HCT116 (cell line): ENCODE data around the gene CACNA1A. TPM values are rescaled to one million over a fixed set of nuclear protein-coding genes. Genes with fewer than 3 reads are reported as not detected.

Experiments used
- ATAC-seq: fragments of 200-7000 bp; cut with Tn5 transposase; 2 replicates; pipeline ENCODE4 v1.9.1; 2020; ENCODE audit warnings: mild to moderate bottlenecking, moderate library complexity
- BruUV-seq: library from RNA; stranded (reverse); fragments of 400-500 nt; replicated peaks from 2 replicates; lab custom pipeline; 2021; lab: Mats Ljungman, UMichigan
- CTCF ChIA-PET: fragments of 300-600 bp; sonication (Branson Sonifier 250); formaldehyde crosslinking; loops from one replicate; lab custom pipeline; 2021; ENCODE audit warnings: antibody characterized with exemption; lab: Charles Lee
- POLR2A ChIA-PET: fragments of 300-600, 350-600 bp; sonication (Branson Sonifier 250); formaldehyde crosslinking; loops from one replicate; lab custom pipeline; 2021; ENCODE audit warnings: antibody characterized with exemption; lab: Charles Lee
- RAD21 ChIA-PET, 2 experiments: fragments of 300-600 bp; sonication (Branson Sonifier 250); formaldehyde crosslinking; loops; one replicate each; lab custom pipeline; 2023; ENCODE audit warnings: low total read pairs in 2 of 2; ENCODE audit not compliant: uncharacterized antibody in 2 of 2, unreplicated experiment in 2 of 2, low non-redundant PET in 1 of 2; lab: Charles Lee
- DNase-seq: peaks from one replicate; pipeline ENCODE4 v3.0.0-alpha.2; 2010; ENCODE audit warnings: low read depth, low spot score
- H2AFZ ChIP-seq: fragments of 200-600 bp; shearing (Covaris generic), sonication (generic); 2 replicates; pipeline ENCODE4 v1.6.1; 2017; ENCODE audit warnings: low read depth, mixed run types, mixed read lengths, antibody characterized with exemption, low read length; ENCODE audit not compliant: poor library complexity, severe bottlenecking
- H3K27ac ChIP-seq: 2 replicates; pipeline ENCODE4 v1.5.1; 2012; ENCODE audit warnings: low read depth, low read length
- H3K27me3 ChIP-seq: fragments of 200-600 bp; sonication (generic); 2 replicates; pipeline ENCODE4 v1.6.1; 2016; ENCODE audit warnings: mixed run types, low read length, mixed read lengths; ENCODE audit not compliant: insufficient read depth
- H3K36me3 ChIP-seq, 2 experiments: fragments of 200-500 bp in 1 of 2; fragments of 200-600 bp in 1 of 2; sonication (Bioruptor generic) in 1 of 2; sonication (generic) in 1 of 2; 2 replicates each; pipeline versions ENCODE4 v1.5.1 to v1.6.1; 2014 to 2016; ENCODE audit warnings: low read length in 2 of 2, inconsistent platforms in 1 of 2, mixed read lengths in 1 of 2, mixed run types in 1 of 2; ENCODE audit not compliant: insufficient read depth in 2 of 2, control insufficient read depth in 1 of 2
- H3K4me1 ChIP-seq, 2 experiments: fragments of 200-600 bp in 1 of 2; sonication (generic) in 1 of 2; 2 replicates each; pipeline versions ENCODE4 v1.5.1 to v1.6.1; 2012 to 2017; ENCODE audit warnings: low read length in 2 of 2, inconsistent platforms in 1 of 2, mild to moderate bottlenecking in 1 of 2, mixed read lengths in 1 of 2, mixed run types in 1 of 2, moderate library complexity in 1 of 2; ENCODE audit not compliant: insufficient read depth in 2 of 2, control insufficient read depth in 1 of 2
- H3K4me2 ChIP-seq: fragments of 200-600 bp; sonication (generic); 2 replicates; pipeline ENCODE4 v1.6.1; 2017; ENCODE audit warnings: mixed run types, low read length, mixed read lengths
- H3K4me3 ChIP-seq, 2 experiments: fragments of 200-600 bp in 1 of 2; sonication (generic) in 1 of 2; replicated peaks in 1 of 2; 2 replicates each; pipeline ENCODE4 v1.5.1; 2011 to 2016; ENCODE audit warnings: low read length in 2 of 2, control low read depth in 1 of 2, low read depth in 1 of 2, mild to moderate bottlenecking in 1 of 2, mixed read lengths in 1 of 2, mixed run types in 1 of 2
- H3K79me2 ChIP-seq: fragments of 200-600 bp; sonication (generic); 2 replicates; pipeline ENCODE4 v1.6.1; 2017; ENCODE audit warnings: mild to moderate bottlenecking, mixed run types, low read length, moderate library complexity, mixed read lengths; ENCODE audit not compliant: insufficient read depth
- H3K9ac ChIP-seq: fragments of 200-600 bp; sonication (generic); 2 replicates; pipeline ENCODE4 v1.6.1; 2016; ENCODE audit warnings: low read length, mixed read lengths
- H3K9me2 ChIP-seq: fragments of 200-600 bp; sonication (generic), shearing (Covaris generic); 2 replicates; pipeline ENCODE4 v1.6.1; 2017; ENCODE audit warnings: mixed run types, mild to moderate bottlenecking, moderate library complexity; ENCODE audit not compliant: insufficient read depth
- H3K9me3 ChIP-seq, 2 experiments: fragments of 200-500 bp in 1 of 2; fragments of 200-600 bp in 1 of 2; sonication (Bioruptor generic) in 1 of 2; sonication (generic) in 1 of 2; 2 replicates each; pipeline ENCODE4 v1.6.1; 2014 to 2017; ENCODE audit warnings: low read length in 2 of 2, mixed read lengths in 2 of 2, inconsistent platforms in 1 of 2, low read depth in 1 of 2, mild to moderate bottlenecking in 1 of 2, mixed run types in 1 of 2, moderate library complexity in 1 of 2; ENCODE audit not compliant: control insufficient read depth in 1 of 2, insufficient read depth in 1 of 2
- H4K20me1 ChIP-seq: fragments of 200-600 bp; sonication (generic), shearing (Covaris generic); 2 replicates; pipeline ENCODE4 v1.6.1; 2017; ENCODE audit warnings: mixed run types, mild to moderate bottlenecking, moderate library complexity; ENCODE audit not compliant: insufficient read depth
- POLR2A ChIP-seq: IDR thresholded peaks from 2 replicates; pipeline ENCODE4 v1.7.0; 2011; ENCODE audit warnings: borderline replicate concordance; ENCODE audit not compliant: insufficient read depth, insufficient read length; ENCODE audit errors: extremely low read depth
- RAD21 ChIP-seq: IDR thresholded peaks from 2 replicates; pipeline ENCODE4 v1.6.1; 2012; ENCODE audit warnings: low read depth, mild to moderate bottlenecking
- TCF7L2 ChIP-seq: IDR thresholded peaks from 2 replicates; pipeline ENCODE4 v1.7.0; 2011; ENCODE audit warnings: borderline replicate concordance, inconsistent platforms; ENCODE audit not compliant: insufficient read depth, insufficient read length; ENCODE audit errors: extremely low read depth
- YY1 ChIP-seq: IDR thresholded peaks from 2 replicates; pipeline ENCODE4 v1.6.1; 2011; ENCODE audit warnings: low read length, low read depth, moderate library complexity, mild to moderate bottlenecking; ENCODE audit not compliant: insufficient replicate concordance; ENCODE audit errors: extremely low read depth
- intact Hi-C: fragments of 100-400 bp; cut with micrococcal nuclease; formaldehyde crosslinking; loops from 2 replicates; pipeline ENCODE4 v1.10.0; 2022
- total RNA-seq: library from RNA; stranded (reverse); gene quantifications from one replicate; pipeline ENCODE4 v1.2.1, GENCODE V29; 2021; ENCODE audit not compliant: unreplicated experiment
- TF ChIP-seq, protein P1 (sequence below), 3 experiments: fragments of 200-600 bp in 1 of 3; sonication (generic) in 1 of 3; IDR thresholded peaks in 2 of 3; conservative IDR thresholded peaks in 1 of 3; 2 replicates each; pipeline ENCODE4 v1.5.1; 2012 to 2017; ENCODE audit warnings: low read depth in 2 of 3, low read length in 2 of 3, antibody characterized with exemption in 1 of 3, borderline replicate concordance in 1 of 3, control low read depth in 1 of 3, mild to moderate bottlenecking in 1 of 3, mixed read lengths in 1 of 3, mixed run types in 1 of 3, moderate library complexity in 1 of 3; ENCODE audit not compliant: insufficient read depth in 1 of 3

The CACNA1A gene
- total RNA-seq, 1 experiment from 2014 or later: 7.5 TPM

DNA sequence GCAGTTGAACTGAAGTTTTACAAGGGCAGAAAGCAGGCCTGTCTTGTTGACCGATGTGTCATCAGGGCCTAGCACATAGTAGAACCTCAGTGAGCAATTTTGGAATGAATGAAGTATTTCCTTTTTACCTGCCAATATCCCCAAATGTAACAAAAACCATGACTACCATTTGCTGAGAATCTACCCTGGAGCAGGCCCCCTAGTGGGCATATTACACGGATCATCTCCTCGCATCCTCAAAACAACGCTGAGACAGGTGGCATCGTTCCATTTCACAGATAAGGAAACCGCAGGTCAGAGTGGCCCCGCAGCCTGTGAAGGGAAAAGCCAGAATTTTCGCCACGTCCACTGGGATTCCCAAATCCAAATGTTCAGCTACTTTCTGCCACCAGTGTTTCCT, 77.9 kb downstream of the CACNA1A start:
- H3K27me3 ChIP-seq: no peaks in the 10 kb centered on the region
- peak; percentile 28 for DNase-seq
- TF ChIP-seq RAD21 (peak; percentile 67), TCF7L2 (no peak), POLR2A (no peak), YY1 (peak; percentile 29)
- TF ChIP-seq, protein P1, sequence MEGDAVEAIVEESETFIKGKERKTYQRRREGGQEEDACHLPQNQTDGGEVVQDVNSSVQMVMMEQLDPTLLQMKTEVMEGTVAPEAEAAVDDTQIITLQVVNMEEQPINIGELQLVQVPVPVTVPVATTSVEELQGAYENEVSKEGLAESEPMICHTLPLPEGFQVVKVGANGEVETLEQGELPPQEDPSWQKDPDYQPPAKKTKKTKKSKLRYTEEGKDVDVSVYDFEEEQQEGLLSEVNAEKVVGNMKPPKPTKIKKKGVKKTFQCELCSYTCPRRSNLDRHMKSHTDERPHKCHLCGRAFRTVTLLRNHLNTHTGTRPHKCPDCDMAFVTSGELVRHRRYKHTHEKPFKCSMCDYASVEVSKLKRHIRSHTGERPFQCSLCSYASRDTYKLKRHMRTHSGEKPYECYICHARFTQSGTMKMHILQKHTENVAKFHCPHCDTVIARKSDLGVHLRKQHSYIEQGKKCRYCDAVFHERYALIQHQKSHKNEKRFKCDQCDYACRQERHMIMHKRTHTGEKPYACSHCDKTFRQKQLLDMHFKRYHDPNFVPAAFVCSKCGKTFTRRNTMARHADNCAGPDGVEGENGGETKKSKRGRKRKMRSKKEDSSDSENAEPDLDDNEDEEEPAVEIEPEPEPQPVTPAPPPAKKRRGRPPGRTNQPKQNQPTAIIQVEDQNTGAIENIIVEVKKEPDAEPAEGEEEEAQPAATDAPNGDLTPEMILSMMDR (IDR thresholded peaks at IDR 0.05 in 2 of 3, conservative IDR thresholded peaks at IDR 0.05 in 1 of 3; ENCODE audit: borderline replicate concordance in 1 of 3, insufficient read depth in 1 of 3, low read depth in 2 of 3, low read length in 2 of 3): peak; percentile 62 to 89 (median 81); a peak in 5 of 6 replicates
- no peaks in the 10 kb centered on the region for H3K9me2 ChIP-seq
- H4K20me1 ChIP-seq: no peaks in the 10 kb centered on the region
- no TSS peak for BruUV-seq
- H3K9ac ChIP-seq: no peak overlapping the region
- H3K27ac ChIP-seq: no peak overlapping the region
- H3K4me2 ChIP-seq: peak overlapping the region; percentile 34
- H3K36me3 ChIP-seq: no peaks in the 10 kb centered on the region
- RAD21 ChIA-PET: no interaction called here
- intact Hi-C loops: no loop called here
- H3K4me3 ChIP-seq: no peak overlapping the region
- H3K79me2 ChIP-seq: no peaks in the 10 kb centered on the region
- POLR2A ChIA-PET: no interaction called here
- H2AFZ ChIP-seq: peak overlapping the region; percentile 18
- H3K4me1 ChIP-seq: peaks cover 3 to 6% of the 10 kb centered on the region in 2 experiments; a peak in 2 of 4 replicates
- peak; percentile 73 for ATAC-seq
- CTCF ChIA-PET: interaction anchor here (1.0 to 2.2 kb wide), 2 partner anchors 62 to 150 kb away, joined by 3 to 7 read pairs; no protein-coding TSS in a partner anchor
- no peaks in the 10 kb centered on the region for H3K9me3 ChIP-seq
